HPDE6-E6E7 (cell line): Measurements from ENCODE around the gene C5.

Experiments
- DNase-seq: peaks from one replicate; pipeline ENCODE4 v3.0.0; 2011; ENCODE audit warnings: missing footprints; ENCODE audit errors: extremely low spot score

C5 gene

GRCh38 chr9:120942186-120943001 is 107.7 kb downstream of the C5 start:
- no peak for DNase-seq

GRCh38 chr9:120941046-120941770 is 108.9 kb downstream of the C5 start:
- no peak for DNase-seq

DNA sequence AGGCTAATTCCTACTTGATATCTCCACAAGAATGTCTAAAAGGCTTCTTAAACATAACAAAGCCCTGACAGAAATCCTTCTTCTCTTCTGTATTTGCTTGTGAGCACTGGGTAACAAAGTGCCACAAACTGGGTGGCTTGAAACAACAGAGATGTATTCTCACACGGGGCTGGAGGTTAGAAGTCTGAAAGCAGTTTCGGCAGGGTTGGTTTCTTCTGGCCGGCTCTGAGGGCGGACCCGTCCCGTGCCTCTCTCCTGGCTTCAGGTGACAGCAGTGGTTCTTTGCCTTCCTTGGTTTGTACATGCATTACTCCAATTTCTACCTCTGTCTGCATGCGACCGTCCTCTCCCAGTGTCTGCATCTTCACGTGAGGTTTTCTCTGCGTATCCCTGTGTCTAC is 109.5 kb downstream of the C5 start:
- no peak for DNase-seq

- no peak for DNase-seq
Measured at GRCh38 chr9:120938851-120939250, 111.2 kb downstream of the C5 start.

DNA sequence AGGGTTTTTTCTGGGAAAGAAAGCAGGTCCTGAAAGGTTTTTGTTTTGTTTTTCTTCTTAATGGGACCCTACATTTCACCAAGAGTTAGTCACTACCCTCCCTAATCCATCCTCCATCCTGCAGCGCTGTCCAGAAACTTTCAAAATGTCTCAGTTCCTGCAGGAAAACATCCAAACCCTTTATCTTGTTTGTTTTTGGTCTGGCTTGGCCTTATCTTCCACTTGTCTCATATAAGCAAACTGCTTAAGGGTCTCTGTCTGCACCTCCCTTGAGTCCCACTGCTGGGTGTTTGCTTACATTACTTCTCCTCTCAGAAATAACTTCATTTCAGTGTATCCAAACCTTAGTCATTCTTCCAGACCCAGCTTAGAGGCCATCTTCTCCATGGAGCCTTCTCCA is 112.5 kb downstream of the C5 start:
- DNase-seq = no peak

- DNase-seq = no peak
Measured at GRCh38 chr9:120937127-120937526, 112.9 kb downstream of the C5 start.

GRCh38 chr9:120936764-120937122 is 113.3 kb downstream of the C5 start:
- no peak for DNase-seq

- DNase-seq = peak; percentile 93
Measured at GRCh38 chr9:120936011-120936763, 113.9 kb downstream of the C5 start.

DNA sequence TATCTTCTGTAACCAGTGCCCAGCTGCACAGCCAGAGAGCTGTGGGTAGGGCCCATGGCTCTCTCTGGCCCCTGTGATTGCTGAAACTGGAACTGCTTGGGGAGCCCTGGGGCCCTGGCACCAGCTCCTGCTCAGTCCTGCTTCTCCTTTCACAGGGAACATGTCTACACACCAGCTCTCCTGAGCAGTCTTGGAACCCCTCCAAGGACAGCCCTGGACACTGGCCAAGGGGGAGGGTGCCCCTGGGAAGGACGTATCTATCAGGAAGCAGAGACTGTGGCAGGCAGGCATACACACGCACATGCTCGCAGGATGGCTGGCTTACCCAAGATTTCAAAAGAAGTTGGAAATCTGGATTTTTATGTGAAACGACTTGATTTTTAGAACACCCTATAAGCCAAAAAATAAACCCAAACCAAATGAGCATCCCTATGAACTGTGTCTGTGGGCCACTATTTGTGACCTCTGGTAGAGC is 114.7 kb downstream of the C5 start:
- peak; percentile 96 for DNase-seq

DNA sequence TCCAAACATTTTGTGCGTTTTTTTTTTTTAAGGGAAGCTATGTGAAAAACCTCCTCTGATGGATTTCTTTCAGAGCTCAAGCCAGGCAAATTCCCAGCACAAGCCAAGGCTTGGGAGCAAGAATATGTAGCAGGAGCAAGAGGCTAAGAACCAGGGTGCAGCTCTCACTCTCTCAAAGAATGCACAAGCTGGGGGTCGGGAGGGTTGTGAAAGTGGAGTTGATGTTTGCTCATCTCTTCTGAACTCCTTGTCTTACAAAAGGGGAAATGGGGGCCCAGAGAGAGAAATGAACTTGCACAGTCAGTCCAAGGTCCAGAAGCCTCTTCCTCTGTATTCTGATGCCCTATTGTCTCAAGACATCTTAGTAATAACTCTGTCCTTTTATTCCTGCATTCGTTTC is 115.8 kb downstream of the C5 start:
- no peak for DNase-seq

- DNase-seq = no peak
Measured at GRCh38 chr9:120933310-120934055, 116.6 kb downstream of the C5 start.

DNA sequence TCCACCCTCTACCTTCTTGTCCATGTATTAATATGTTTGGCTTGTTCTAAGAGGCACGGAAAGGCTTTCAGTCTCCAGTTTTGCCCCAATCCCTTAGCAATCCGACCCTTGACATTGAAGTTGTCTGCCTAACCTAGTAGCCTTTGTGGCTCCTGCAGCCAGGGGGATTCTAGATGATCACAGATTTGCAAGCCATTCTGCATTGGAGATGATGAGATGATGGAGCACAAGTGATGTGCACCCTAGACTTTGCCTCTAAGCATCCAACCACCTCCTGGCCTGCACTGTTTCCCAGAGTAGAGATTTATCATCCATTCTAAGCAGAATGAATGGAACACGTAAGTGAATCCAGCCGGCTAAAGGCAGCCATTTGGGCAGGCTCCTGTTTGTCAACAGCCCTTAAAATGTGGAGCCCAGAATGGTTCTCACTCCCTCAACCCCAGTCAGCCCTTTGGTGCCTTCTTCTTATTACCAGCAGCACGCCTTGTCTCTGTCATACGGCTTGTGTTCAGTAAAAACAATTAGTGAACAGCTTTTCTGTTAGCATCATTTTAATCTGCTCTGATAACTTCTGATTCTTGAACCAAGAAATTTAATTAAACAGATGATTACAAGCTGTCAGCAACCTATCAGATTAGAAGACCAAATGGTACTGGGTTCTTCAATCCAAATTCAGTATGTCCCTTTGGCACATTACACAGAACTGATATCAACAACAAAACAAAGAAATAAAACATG is 117.8 kb downstream of the C5 start:
- no peak for DNase-seq

- no peak for DNase-seq
Measured at GRCh38 chr9:120931231-120932085, 118.6 kb downstream of the C5 start.

DNA sequence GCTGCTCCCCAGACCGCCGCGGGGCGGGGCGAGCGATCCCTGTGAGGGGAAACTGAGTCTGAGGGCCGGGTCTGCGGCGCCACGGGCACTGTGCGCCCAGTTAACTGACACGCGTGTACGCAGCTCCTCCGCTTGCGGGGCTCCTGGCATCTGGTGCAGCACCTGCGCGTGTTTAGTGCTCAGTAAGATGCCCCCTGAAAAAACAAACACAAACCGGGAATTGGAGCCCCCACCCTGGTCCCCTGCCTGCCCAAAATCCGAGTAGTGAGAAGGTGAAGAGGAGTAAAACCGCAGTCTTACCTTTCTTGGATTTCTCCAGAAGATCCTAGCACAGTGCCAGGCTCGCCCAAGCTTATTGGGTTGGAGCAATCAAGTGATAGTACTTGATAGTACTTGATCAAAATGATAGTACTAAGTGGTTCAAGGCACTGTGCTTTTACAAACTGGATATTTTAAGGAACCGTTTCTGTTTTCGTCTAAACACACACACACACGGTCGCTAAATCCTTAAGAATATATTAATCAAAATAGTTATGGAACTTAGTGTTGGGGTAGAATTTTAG is 120.8 kb downstream of the C5 start:
- DNase-seq = no peak

DNA sequence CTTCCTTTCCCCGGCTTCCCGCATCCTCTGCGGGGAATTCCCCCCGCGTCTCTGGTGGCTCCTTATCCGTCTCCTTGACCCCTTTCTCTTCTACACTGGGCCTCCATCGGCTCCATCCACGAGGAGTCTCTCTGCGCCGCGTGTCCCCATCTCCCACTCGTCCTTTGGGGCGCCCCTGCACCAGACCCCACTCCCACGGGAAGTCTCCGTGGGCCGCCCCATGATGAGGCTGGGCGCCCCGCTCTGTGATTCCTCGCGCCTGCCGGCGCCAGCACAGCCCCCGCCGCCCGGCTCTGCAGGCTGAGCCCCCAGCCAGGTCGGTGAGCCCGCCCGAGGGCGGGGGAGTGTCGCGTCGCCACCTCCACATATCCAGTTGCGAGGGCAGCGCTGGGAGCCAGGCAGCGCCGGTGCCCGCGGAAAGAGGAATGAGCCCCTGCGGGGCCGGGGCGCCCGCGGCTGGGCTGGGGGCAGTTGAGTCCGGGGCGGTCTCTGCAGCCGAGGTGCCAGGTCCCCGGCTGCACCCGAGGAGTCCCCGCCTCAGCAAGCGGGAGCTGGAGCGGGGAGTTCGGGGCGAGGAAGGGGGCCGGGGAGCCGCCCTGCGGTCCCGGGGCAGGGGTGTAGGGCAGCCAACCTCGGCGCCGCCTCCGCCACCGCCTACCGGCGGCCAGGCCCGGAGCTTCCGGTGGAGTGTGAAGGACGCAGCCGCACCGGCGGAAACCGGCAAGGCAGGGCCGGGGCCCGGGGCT is 121.4 kb downstream of the C5 start:
- DNase-seq = no peak

DNA sequence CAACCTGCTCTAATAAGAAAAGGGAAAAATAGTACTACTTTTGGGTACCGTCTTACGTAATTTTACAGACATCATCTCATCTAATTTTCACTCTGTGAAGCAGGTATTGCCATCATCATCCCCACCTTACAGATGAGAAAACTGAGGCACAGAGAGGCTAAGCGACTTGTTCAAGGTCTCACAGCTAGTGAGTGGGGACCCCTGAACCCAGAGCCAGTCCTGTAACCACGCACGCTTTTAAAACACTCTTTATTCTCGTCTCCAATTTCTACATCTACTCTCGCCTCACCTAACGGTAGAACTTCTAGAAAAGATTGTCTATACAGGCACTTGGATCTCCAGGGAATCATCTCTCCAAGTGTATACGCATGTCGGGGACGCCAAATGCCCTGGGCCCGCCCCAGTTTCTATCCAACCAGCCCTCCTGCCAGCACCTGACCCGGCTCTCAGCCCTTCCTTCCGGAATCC is 122.0 kb downstream of the C5 start:
- DNase-seq = no peak

DNA sequence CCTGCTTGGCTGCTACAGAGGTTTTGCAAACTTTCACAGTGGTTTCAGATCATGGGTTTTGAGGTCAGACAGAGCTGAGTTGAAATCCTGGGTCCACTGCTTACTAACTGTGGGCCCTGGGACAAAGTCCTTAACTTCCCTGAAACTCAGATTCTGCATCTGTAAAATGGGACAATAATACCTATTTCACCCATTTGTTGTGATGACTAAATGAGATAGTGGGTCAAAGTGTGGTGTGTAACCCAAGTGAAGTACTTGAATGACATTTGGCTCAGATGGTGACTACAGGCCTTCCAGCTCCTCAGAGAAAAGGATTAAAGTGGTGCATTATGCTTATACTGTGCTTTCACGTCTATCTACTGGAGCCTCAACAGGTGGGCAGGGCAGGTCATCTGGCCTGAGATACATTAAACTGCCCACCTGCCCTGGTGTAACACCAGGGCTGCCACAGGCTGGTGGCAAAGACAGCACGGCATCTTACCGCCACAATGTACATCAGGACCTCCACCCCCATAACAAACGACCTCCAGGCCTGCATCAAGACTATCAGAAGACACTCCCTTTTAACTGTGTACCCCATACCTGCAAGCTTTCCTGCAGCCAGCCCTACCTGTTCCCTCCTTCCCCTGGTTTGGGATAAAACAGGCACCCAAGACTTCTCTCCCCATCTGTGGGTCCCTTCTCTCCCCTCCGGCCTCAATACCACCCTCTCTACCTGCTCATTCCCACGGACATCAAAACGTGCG is 122.6 kb downstream of the C5 start:
- no peak for DNase-seq

DNA sequence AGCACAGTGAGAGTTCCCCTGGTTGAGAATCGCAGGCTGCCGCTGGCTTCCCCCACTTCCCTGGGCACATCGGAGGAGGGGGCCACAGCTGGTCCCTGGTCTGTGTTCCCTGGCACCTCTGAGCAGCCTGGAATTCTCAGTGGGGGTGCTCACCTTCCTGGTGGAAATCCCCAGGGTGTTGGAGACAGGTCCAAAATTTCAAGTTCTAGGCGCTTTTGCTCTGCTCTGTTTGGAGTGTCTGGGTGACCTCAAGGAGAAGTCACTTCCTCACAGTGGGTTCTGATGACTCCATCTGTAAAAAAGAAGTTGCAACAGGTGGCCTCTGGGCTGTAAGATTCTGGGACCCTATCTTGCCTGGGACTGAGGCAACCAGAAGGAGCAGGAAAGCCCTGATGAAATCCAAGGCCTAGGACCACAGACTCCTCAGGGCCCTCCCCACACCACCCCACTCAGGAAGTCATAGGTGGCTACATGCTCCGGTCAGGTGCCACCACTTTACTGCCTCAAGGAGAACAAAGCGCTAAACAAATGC is 123.6 kb downstream of the C5 start, which contains the start of gene TRAF1:
Gene TRAF1, minus strand, starts transcription at position 400 of the 532 bp plus-strand sequence. CDS start 721 bp downstream, outside the sequence.
- DNase-seq = no peak
